ENCODE measurements around the gene ADGRL4.

Gene ADGRL4

DNA sequence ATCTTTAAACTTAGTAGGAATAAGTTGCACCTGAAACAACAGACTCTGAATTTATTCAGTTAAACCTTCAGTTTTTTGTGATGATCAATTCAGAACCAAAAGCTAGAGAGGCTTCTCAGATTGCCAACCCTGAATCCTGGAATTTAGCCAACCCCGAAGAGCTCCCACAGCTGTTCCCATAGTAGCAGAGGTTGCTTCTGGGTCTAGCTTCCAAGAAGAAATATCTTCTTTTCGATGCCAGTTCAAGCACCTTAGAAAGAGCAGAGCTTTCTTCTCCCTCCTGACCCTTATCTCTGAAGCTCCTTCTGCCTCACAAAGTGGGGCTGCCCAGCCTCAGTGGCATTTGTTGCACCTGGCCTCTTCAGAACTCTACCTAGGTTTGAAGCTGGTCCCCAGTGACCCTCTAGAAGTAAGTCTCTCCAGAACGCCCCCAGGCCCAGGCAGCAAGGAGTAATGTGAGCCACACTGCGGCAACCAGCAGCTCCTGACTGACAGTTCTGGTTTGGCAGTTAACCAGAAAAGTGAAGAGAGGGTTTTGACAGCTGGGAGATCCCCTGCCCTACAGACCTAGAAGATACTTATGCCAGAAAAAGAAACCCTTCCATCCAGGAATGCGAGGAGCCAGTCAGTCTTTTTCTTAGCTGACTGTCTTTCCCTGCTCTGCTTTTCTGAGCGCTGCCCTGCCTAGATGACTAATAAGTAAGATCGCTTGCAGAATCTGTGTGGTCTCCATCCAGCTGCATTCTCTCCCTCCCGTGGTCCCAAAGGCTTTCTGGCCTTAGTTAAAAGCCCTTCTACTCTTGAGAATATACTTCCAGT is 165.9 kb downstream of the ADGRL4 start:
- in situ Hi-C loops (cut with HindIII; ENCODE audit: low sequenced_read_pairs): no loop called here
